GM18520 (cell line): ENCODE results near the gene AKAP8.
"Not testable (repeated sequence)": the region's sequence is repeated elsewhere in the genome, so short reads cannot be mapped to it uniquely, and the experiment has no call there.

Source experiments
- ATAC-seq: cut with Tn5 transposase; IDR thresholded peaks from one replicate; pipeline ENCODE4 v1.9.1; 2021; ENCODE audit not compliant: unreplicated experiment

AKAP8 gene

DNA sequence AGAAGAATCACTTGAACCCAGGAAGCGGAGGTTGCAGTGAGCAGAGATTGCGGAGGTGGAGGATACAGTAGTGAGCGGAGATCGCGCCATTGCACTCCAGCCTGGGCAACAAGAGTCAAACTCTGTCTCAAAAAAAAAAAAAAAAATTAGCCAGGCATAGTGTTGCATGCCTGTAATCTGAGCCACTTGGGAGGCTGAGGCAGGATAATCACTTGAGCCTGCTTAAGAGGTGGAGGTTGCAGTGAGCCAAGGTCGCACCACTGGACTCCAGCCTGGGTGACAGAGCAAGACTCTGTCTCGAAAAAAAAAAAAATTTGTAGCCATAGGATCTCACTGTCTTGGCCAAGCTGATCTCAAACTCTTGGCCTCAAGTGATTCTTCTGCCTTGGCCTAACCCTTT is 43.6 kb downstream of the AKAP8 start:
- not testable (repeated sequence) for ATAC-seq

DNA sequence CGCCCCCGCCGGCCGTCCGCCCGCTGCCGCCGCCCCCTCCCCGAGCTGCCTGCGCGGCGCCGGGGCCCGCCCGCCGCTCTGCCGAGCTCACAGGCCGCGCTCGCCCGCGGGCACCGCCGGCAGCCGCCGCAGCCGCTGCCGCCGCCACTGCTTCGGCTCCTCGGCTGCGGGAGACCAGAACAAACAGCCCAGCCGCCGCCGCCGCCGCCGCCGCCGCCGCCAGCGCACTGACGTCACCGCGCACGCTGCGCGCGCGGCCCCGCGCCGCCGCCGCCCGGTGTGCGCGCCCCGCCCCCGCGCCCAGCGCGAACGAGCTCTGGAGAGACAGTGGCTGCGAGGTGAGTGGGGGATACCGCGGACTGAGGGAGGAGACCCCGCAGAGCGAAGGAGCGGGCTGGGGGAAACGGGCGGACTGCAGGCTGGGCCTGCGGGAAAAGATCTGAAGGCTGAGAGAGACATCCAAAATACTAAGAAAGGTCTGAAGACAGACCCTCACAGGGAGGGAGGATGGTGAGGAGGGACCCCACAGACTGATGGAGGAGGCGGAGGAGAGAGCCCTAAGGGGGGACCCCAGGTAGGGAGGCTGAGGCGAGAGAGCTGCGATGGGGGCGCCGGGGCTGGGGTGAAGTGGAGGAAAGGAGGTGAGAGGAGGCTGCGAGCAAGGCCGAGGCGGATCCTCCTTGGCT is 47.1 kb downstream of the AKAP8 start, which contains the start of gene BRD4:
Gene BRD4 (minus strand): TSS at position 229 of the 686 bp plus-strand sequence. CDS start 59,440 bp downstream, outside the sequence.
- ATAC-seq = peak; percentile 31

DNA sequence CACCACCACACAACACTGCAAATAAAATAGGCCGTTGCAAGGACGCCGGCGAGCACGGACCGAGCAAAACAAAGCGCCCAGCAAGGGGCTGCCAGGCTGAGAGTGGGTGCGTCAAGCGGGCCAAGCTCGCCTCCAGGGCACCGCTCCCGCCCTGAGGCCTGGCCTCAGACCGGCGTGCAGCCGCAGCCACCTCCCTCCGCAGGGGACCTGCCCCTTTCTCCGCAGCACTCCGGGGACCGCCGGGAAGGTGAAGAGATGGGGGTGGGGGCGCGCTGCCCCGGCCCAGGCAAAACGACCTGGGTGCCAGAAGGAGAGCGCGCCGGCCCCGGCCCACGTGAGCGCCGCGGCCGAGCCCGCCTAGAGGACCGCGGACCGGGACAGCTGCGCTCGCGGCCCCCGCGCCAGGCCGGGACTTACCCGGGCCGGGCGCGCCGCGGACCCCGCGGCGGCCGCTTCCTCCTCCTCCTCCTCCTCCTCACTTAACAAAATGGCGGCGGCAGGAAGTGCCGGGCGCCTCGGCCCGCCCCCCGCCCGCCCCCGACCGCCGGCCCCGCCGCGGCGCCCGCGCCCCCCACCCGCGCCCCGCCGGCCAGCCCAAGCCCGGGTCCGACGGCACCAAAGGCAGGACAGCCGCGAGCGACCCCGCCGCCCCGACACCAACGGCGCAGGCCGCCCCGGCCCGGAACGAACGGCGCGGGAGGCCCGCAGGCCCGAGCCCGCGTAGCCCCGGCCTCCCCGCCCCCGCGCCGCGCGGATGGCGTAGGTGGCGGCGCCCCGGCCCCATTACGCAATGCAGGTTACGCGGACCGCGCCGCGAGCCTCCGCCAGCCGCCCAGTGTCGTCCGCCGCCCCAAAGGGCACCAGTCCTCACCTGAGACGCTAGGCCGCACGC is 47.9 kb downstream of the AKAP8 start:
- ATAC-seq = peak; percentile 24

DNA sequence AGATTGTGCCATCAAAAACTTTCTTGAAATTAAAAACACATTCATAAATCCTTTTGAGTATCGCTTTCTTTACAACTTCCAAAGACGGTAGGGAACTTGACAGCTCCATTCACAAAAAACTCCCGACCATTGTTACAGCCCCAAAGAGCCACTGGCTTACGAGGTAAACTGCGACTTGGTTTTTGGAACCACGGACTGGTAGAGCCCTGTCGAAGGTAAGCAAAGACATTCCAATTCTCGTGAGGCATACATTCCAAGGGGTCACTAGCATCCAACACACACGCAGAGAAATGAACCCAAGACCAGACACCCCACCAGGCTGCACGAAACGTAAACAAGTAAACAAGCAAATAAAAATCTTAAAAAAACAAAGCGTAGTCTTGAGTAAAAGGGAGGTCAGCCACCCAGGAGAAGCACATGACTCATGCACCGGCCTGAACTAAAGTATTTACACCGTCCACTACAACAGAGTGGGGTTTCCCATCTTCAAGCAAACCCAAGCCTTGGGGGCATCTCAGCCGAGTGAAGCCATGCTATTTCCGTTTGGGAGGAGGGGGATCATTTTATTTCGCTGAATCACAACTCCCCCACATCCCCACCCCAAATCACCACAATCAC is 48.7 kb downstream of the AKAP8 start:
- ATAC-seq = no peak

DNA sequence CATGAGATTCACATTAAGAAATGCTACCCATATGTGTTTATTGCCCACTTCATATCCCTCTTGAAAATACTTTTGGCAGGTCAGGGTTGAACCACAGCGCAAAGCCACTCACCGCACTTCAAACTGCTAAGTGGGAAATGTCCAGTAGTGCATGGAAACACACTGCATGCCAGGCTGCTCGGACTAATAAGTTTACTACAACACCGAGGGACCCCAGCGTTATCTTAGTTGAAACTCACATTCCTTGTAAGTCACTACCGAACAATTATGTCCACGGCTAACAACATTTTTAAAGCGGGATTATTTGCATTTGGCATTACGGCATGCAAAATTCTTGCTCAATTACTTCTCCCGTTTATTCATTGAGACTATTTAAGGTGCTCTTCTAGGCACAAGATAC is 51.3 kb downstream of the AKAP8 start:
- ATAC-seq = no peak

DNA sequence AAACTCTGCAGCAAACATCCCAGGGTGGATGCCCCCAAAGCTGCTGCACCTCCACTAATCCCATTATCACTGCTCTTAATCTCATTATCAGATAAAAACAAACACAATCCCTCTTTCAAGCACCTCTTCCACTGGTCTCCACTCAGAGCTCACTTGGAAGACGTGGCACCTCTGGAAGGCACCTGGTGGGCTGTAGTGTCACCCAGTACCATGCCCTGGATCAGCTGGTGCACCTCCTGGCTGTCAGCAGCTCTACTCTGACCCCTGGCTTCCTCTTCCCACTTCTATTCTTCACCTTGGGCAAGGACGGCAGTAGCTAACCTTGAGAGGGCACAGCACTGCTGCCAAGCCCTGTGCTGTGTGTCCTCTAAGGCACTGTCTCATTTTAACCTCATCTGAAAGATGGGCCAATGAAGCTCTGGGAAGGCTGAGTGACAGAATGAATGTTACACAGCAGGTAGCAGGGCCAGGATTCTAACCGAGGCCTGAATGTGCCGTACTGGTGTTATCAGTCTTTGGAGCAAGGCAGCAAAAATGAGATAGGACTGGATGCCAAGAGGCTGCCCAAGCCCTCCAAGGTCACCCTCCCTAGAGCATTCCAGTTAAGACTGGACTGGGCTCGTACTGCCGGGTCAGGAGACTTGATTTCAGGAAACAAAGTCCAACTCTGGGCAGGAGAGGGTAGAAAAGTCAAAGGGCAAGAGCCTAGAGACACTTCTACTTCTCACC is 54.6 kb downstream of the AKAP8 start:
- no peak for ATAC-seq

DNA sequence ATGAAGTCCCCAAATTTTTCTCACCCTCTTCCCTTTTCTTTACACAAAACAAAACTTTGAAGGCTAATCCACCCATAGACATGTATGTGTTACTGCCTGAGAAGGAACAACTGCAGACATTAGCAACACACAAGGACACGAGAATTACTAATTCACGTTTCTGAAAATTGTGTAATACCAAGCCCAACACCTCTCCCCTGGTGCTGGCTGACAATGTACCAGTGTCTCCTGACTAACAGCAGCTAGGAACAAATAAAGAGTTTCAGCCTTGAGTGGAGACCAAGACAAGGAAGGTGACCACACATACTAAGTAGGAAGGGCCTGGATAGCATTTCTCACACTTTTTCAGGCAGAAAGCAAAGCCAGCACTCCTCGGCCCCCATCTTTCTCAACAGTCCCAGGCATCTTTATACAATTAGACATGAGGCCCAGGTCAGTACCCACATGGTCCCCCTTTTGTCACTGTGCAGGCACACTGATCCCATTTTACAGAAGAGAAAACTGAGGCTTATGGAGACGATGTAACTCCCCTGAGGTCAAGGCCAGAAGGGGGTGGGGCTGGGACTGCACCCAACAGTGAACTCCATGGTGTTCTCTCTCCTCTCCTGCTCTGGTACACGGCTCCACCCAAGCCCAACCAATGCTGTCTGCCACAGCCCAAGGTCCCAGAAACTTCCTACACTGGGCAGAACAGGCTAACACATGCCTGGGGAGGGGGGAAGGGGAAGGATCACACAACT is 55.9 kb downstream of the AKAP8 start:
- no peak for ATAC-seq

DNA sequence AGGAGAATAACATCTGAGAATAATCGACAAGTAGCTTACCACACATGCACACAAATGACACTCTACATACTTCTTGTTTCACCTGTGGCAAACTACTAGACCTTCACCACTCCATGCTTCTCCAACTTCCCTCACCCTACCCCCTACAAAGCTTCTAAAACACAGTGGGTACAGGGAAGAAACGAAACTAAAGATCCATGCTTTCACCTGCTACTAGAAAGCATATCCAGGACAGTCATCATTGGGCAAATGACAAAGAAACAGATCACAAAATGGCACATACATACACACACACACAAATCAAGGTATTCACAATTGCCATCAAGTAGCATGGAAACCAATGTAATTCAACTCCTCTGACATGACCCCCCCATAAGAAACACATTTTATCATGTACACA is 57.8 kb downstream of the AKAP8 start:
- ATAC-seq = no peak

DNA sequence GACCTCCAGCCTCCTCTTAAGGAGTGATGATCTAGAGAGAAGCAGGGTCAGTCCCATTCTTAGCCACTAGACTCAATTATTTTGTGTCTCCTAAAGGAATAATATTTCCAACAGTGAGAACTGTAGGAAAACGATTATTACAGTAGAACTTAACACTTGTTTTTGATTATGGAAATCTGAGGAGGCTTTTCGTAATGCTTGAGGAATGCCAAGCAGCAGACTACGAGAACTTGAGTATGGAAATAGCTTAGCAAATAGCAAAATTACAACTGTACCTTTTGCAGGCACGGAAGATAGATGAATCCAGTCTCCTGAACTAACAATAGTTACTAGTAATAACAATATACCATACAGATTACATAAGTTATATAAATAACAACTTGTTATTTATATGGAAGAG is 59.5 kb downstream of the AKAP8 start:
- no peak for ATAC-seq

DNA sequence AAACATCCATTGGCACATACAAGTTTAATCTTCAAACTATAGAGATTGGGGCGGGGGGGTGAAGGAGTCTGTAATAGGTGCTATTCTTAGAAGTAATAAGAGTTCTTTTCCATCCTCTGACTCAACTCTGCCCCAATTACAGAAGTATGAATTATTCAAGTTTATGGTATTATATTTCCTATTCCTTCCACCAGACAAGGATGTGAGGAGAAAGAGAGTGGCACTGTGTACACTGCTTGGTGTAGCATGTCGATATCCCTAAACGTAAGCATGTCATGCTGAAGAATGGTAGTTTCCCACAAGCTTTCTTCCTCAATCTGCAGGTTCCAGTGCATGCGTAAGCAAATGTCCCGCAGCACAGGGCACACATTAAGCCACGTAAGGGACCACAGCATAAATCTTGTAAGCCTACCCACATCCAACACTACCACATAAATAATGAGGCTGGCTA is 61.3 kb downstream of the AKAP8 start:
- ATAC-seq = no peak

DNA sequence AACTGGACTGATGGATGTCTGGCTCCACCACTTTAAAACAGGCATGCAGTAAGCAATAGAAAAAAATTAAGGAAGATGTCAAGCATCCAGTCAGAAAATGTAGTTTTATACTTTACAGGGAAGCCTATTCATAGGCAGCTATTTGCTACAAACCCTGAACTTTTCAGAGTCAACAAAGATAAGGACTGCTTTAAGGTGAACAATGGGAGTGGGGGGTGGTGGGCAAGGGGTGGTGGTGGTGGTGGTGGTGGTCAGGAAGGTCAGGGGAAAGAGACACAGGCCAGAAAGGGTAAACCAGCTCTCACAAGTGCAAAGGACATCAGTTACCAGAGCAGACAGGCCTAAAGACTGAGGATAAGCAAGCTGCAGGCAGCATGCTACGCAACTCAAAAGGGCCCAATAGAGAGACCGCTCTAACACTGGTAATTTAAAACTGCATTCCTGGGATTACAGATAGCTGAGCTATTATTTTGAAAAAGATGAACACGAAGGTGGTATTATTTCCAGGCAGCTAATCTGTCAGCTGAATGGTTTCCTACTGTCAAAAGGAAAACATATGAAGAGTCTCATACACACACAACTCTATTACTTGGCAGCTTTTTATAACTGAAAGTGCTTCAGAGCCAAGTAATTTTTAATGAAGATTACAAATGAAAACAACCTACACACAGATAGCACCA is 62.1 kb downstream of the AKAP8 start:
- no peak for ATAC-seq

DNA sequence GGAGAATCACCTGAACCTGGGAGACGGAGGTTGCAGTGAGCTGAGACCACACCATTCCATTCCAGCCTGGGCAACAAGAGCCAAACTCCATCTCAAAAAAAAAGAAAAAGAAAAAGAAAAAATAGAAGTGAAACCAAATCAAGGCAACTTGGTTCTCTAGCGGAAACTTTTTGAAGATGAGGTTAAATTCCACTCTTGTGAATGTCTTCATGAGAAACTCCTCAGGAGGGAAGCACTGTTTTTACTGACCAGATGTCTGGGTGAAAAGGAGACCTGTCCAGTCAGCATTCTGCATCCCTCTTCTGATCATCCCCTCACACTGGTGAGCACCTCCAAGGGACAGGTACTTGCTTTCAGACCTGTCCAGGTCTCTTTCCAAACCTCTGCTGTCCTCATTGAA is 63.1 kb downstream of the AKAP8 start:
- no peak for ATAC-seq

DNA sequence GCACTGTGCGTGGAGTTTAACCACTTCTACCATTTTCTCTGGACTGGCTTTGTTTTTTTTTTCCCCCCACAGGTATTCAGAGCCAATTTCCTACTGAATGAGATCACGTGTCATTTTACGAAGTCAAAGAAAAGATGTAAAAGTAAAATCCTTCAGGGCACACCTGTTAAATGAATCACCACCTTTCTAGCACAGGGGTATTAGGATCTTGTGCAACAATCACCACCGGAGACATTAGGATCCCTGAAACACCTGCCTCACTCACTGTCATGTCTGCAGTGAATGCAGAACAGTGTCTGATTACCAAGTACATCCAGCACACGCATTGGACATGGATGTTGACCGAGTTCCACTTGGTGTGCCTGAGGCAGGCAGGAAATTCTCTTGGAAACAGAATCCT is 64.5 kb downstream of the AKAP8 start:
- no peak for ATAC-seq

DNA sequence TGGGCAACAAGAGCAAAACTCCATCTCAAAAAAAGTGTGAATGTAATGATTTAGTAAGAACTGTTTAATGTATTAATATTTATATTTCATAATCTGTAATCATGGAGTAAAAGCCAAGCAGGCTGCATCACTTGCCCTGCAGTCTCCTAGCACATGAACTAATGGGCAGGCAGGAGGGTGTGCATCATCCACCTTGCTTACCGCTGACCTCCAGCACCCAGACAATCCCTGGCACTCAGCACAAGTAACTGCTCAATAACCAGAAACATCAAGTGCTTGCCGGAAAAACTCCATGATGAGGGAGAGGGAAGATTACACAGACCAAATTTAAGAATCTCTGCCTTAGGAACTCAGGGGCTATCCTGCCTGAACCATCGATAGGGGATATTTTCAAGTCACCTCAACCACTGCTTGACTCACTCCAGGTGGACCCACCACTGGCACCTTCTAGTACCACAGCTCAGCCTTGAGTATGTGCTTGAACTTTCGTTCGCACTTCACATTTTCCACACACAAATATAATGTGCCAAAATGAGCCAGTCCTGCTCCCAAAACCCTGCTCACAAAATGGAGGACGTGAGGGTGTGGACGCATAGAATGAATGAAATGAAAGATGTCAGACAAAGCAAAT is 65.8 kb downstream of the AKAP8 start:
- ATAC-seq = no peak

DNA sequence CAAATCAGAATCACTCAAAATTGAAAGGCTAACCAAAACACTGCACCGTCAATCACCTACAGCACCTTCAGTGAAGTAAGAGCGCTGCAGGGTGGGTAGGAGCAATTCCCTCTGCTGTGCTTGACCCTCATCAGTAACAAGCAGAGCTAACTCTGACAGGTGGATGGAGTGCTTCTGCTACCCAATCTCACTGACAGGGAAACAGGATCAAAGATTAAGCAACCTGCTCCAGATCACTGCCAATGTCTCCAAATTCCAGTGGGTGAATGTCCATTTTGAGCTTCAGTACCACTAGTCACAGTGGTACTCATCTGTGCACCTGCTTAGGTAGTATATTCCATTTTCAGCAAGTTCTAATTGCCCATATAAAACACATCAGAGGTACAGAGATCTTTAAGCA is 72.4 kb downstream of the AKAP8 start:
- no peak for ATAC-seq

DNA sequence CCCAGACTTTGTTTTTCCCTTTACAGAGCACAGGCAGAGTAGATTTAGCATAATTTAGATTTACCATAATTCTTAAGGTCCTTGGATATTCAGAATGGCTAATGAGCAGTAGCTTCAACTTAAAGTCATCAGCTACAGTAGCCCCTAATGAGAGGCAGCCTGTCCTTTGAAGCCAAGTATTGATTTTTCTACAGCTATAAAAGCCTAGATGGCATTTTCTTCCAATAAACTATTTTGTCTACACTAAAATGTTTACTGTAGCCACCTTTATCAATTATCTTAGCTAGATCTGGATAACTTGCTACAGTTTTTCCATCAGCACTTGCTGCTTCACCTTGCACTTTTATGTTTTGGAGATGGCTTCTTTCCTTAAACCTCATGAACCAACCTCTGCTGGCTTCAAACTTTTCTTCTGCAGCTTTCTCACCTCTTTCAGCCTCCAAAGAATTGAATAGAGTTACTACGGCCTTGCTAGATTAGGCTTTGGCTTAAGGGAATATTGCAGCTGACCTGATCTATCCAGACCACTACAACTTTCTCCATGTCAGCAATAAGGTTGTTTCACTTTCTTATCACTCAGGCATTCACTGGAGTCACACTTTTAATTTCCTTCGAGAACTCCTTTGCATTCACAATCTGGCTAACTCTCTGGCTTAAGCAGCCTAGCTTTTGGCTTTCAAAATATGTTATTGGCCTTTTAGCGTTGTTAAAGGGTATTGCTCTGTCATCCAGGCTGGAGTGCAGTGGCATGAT is 73.8 kb downstream of the AKAP8 start:
- ATAC-seq = no peak

DNA sequence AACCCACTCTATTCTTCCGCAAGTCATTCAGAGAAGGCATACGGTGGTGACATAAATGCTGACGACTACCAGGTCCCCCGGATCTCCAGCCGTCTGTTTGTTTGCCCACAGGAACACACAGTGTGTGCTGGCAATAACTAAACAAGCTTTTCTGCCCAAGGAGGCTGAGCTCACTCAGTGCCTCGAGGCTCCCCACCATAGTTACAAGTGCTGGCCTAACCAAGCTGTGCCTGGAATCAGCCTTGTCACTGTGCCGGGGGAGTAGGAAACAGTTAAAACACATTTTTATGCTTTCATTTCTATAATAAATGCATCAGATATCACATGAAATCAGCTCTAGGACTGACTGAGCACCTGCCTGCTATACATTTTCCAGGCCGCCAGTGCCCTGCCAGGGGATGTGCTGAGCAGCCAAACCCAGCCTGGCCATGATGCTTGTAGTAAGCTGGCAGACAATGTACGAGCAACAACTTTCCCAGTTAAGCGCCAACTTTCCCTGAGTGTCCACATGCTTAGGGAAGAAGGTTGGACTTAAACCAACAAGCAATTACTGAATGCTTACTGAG is 75.4 kb downstream of the AKAP8 start:
- no peak for ATAC-seq
